Neural cell (in vitro differentiated cells): Measurements from ENCODE around the gene SOHLH1.

Experiments
- EP300 ChIP-seq: fragments of 450-650 bp; conservative IDR thresholded peaks from 2 replicates; pipeline ENCODE4 v1.6.1; 2014; ENCODE audit warnings: antibody characterized with exemption, mild to moderate bottlenecking, moderate library complexity; ENCODE audit not compliant: poor library complexity, severe bottlenecking
- EZH2 ChIP-seq: fragments of 200-600, 300-800 bp; shearing (Covaris generic), sonication (generic); IDR thresholded peaks from 2 replicates; pipeline ENCODE4 v1.6.1; 2014; ENCODE audit warnings: antibody characterized with exemption, low read length, borderline replicate concordance, mild to moderate bottlenecking; ENCODE audit not compliant: insufficient read depth, poor library complexity, severe bottlenecking
- MXI1 ChIP-seq: fragments of 450-650 bp; conservative IDR thresholded peaks from 2 replicates; pipeline ENCODE4 v1.6.1; 2014; ENCODE audit warnings: antibody characterized with exemption, mild to moderate bottlenecking; ENCODE audit not compliant: poor library complexity, severe bottlenecking
- POLR2AphosphoS5 ChIP-seq: IDR thresholded peaks from 2 replicates; pipeline ENCODE4 v1.6.1; 2012
- RAD21 ChIP-seq: fragments of 450-650 bp; conservative IDR thresholded peaks from 2 replicates; pipeline ENCODE4 v1.6.1; 2014; ENCODE audit warnings: antibody characterized with exemption, mild to moderate bottlenecking, moderate library complexity
- SMC3 ChIP-seq: fragments of 450-650 bp; conservative IDR thresholded peaks from 2 replicates; pipeline ENCODE4 v1.6.1; 2014; ENCODE audit warnings: antibody characterized with exemption, mild to moderate bottlenecking, moderate library complexity; ENCODE audit not compliant: poor library complexity
- TF ChIP-seq, protein P1 (sequence below): fragments of 450-650 bp; IDR thresholded peaks from 2 replicates; pipeline ENCODE4 v1.5.1; 2014; ENCODE audit warnings: antibody characterized with exemption, mild to moderate bottlenecking, moderate library complexity; ENCODE audit not compliant: poor library complexity, severe bottlenecking

DNA sequence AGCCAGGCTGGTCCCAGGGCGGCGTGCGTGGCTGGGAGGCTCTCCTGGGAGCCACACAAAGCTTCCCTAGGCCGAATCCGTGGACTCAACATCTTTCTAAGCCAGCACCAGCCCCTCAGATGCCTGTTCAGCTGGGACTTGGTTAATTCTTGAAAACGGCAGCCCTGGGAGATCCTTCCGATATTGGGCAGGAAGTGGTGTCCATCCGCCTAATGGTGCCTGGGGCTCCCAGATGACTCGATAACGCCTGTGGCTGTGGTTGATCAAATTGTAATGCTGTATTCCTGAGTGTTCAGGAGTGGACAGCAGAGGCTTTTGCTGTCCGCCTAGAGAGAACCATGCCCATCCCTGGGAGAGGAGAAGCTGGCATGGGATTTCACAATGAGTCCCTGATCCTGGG is 16.8 kb upstream of the SOHLH1 start:
- TF ChIP-seq SMC3: no peak
- TF ChIP-seq, protein P1, sequence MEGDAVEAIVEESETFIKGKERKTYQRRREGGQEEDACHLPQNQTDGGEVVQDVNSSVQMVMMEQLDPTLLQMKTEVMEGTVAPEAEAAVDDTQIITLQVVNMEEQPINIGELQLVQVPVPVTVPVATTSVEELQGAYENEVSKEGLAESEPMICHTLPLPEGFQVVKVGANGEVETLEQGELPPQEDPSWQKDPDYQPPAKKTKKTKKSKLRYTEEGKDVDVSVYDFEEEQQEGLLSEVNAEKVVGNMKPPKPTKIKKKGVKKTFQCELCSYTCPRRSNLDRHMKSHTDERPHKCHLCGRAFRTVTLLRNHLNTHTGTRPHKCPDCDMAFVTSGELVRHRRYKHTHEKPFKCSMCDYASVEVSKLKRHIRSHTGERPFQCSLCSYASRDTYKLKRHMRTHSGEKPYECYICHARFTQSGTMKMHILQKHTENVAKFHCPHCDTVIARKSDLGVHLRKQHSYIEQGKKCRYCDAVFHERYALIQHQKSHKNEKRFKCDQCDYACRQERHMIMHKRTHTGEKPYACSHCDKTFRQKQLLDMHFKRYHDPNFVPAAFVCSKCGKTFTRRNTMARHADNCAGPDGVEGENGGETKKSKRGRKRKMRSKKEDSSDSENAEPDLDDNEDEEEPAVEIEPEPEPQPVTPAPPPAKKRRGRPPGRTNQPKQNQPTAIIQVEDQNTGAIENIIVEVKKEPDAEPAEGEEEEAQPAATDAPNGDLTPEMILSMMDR: no peak
- TF ChIP-seq RAD21: no peak
- TF ChIP-seq EZH2: no peak
- no peak for TF ChIP-seq POLR2AphosphoS5
- TF ChIP-seq MXI1: no peak
- no peak for TF ChIP-seq EP300
